Testis (tissue), 3 donors: ENCODE results near the gene BOLA3. TPM values are rescaled to one million over a fixed set of nuclear protein-coding genes. Genes with fewer than 3 reads are reported as not detected.

Experiments used
- DNase-seq: peaks from one replicate; pipeline ENCODE4 v3.0.0-alpha.2; 2019
- H3K27ac ChIP-seq, 2 donors: fragments of 200-600 bp; sonication (generic); one replicate each; pipeline ENCODE4 v1.5.1; 2019
- H3K27me3 ChIP-seq: fragments of 200-600 bp; sonication (generic); one replicate; pipeline ENCODE4 v1.5.1; 2019
- H3K36me3 ChIP-seq: fragments of 200-600 bp; sonication (generic); one replicate; pipeline ENCODE4 v1.5.1; 2017; ENCODE audit warnings: low read depth; ENCODE audit errors: missing control alignments
- H3K4me1 ChIP-seq: fragments of 200-600 bp; sonication (generic); one replicate; pipeline ENCODE4 v1.5.1; 2019
- H3K4me3 ChIP-seq, 2 donors: fragments of 200-600 bp; sonication (generic); one replicate each; pipeline ENCODE4 v1.5.1; 2017 to 2019
- H3K9me3 ChIP-seq: fragments of 200-600 bp; sonication (generic); one replicate; pipeline ENCODE4 v1.5.1; 2017
- CTCF ChIP-seq, 3 experiments: fragments of 450-650 bp in 2 of 3; fragments of 200-600 bp in 1 of 3; sonication (generic) in 1 of 3; IDR thresholded peaks; one replicate each; pipeline ENCODE4 v1.5.1; 2016 to 2019; ENCODE audit warnings: antibody characterized with exemption in 3 of 3, mild to moderate bottlenecking in 2 of 3, moderate library complexity in 1 of 3
- POLR2A ChIP-seq: fragments of 450-650 bp; IDR thresholded peaks from one replicate; pipeline ENCODE4 v1.6.1; 2017; ENCODE audit warnings: antibody characterized with exemption, mild to moderate bottlenecking, moderate library complexity
- WGBS, 2 donors: methylation state at CpG; one replicate each; pipeline ENCODE4 v1.1.5; 2018; 5-methylcytosine and 5-hydroxymethylcytosine counted together
- intact Hi-C: fragments of 100-400 bp; cut with DNase I; formaldehyde crosslinking; loops from one replicate; pipeline ENCODE4 v1.15.1; 2023; ENCODE audit warnings: low total_unique reads
- polyA plus RNA-seq: library from polyadenylated mRNA; stranded (reverse); fragments of 350-450 nt; fragmentation: Illumina TruSeq; extraction: RNeasy Lipid Tissue Mini Kit (QIAGEN cat#74804); gene quantifications from one replicate; pipeline ENCODE4 v1.2.3, GENCODE V29; 2014; ENCODE audit warnings: low read depth, low replicate concordance; ENCODE audit not compliant: insufficient read depth
- total RNA-seq, 2 donors: library from RNA; depleted of rRNA; stranded (reverse); fragments of >200 nt; gene quantifications; one replicate each; pipeline ENCODE4 v1.2.3, GENCODE V29; 2016

BOLA3 gene
- total and polyA plus RNA-seq, 3 donors from 2014 or later, result 40.2 to 56.2 (median 41.9) TPM

- WGBS, 2 donors, result 93 to 95% methylated on average over 14 of the region's 14 CpGs
- no peak overlapping the region for H3K4me3 ChIP-seq
- intact Hi-C loops, result loop anchor here (10.0 kb wide), 1 partner anchor 138 kb away; no protein-coding TSS in a partner anchor
- no peak overlapping the region for H3K27ac ChIP-seq
- TF ChIP-seq POLR2A, result no peak
- DNase-seq, result no peak
- H3K9me3 ChIP-seq, result no peaks in the 10 kb centered on the region
- no peaks in the 10 kb centered on the region for H3K4me1 ChIP-seq
- no peaks in the 10 kb centered on the region for H3K36me3 ChIP-seq
- H3K27me3 ChIP-seq, result no peaks in the 10 kb centered on the region
These were observed 45.2 kb downstream of the BOLA3 start for GRCh38 chr2:74102516-74102915.

GRCh38 chr2:74101574-74102300, 46.0 kb downstream of the BOLA3 start:
- H3K9me3 ChIP-seq, result no peaks in the 10 kb centered on the region
- intact Hi-C loops, result loop anchor here (10.0 kb wide), 1 partner anchor 137 kb away; no protein-coding TSS in a partner anchor
- TF ChIP-seq POLR2A (no peak), CTCF (IDR thresholded peaks at IDR 0.05) (no peak)
- no peaks in the 10 kb centered on the region for H3K36me3 ChIP-seq
- H3K4me1 ChIP-seq, result no peaks in the 10 kb centered on the region
- H3K4me3 ChIP-seq, result no peak overlapping the region
- no peak overlapping the region for H3K27ac ChIP-seq
- no peak for DNase-seq
- H3K27me3 ChIP-seq, result no peaks in the 10 kb centered on the region
- WGBS, 2 donors, result 91 to 94% methylated on average over 34 to 39 of the region's 39 CpGs

GRCh38 chr2:74100254-74101216, 47.2 kb downstream of the BOLA3 start:
- Histone ChIP-seq H3K27ac (no peak overlapping the region), H3K4me3 (no peak overlapping the region), H3K36me3 (no peaks in the 10 kb centered on the region), H3K27me3 (no peaks in the 10 kb centered on the region), H3K9me3 (no peaks in the 10 kb centered on the region), H3K4me1 (no peaks in the 10 kb centered on the region)
- intact Hi-C loops, result loop anchor here (10.0 kb wide), 1 partner anchor 136 kb away; no protein-coding TSS in a partner anchor
- no peak for TF ChIP-seq CTCF (IDR thresholded peaks at IDR 0.05)
- DNase-seq, result no peak
- WGBS, 2 donors, result 90 to 95% methylated on average over 14 to 25 of the region's 25 CpGs

- intact Hi-C loops, result loop anchor here (10.0 kb wide), 1 partner anchor 135 kb away; no protein-coding TSS in a partner anchor
- Histone ChIP-seq H3K36me3 (no peaks in the 10 kb centered on the region), H3K27me3 (no peaks in the 10 kb centered on the region), H3K9me3 (no peaks in the 10 kb centered on the region), H3K4me3 (no peak overlapping the region), H3K4me1 (no peaks in the 10 kb centered on the region), H3K27ac (no peak overlapping the region)
- DNase-seq, result no peak
- TF ChIP-seq POLR2A (no peak), CTCF (IDR thresholded peaks at IDR 0.05) (no peak)
- WGBS, 2 donors, result 88 to 100% methylated on average over 1 to 7 of the region's 7 CpGs
These were observed 47.9 kb downstream of the BOLA3 start for GRCh38 chr2:74099835-74100234.

- H3K27me3 ChIP-seq, result no peaks in the 10 kb centered on the region
- no peaks in the 10 kb centered on the region for H3K4me1 ChIP-seq
- intact Hi-C loops, result no loop called here
- no peak overlapping the region for H3K27ac ChIP-seq
- no peak for DNase-seq
- WGBS, 2 donors, result 95 to 96% methylated on average over 20 of the region's 20 CpGs
- H3K36me3 ChIP-seq, result no peaks in the 10 kb centered on the region
- no peak for TF ChIP-seq CTCF (IDR thresholded peaks at IDR 0.05)
- TF ChIP-seq POLR2A, result no peak
- no peak overlapping the region for H3K4me3 ChIP-seq
- no peaks in the 10 kb centered on the region for H3K9me3 ChIP-seq
These were observed 48.4 kb downstream of the BOLA3 start for GRCh38 chr2:74099271-74099670.
